H9 (cell line): ENCODE measurements around the gene SARNP. TPM values are rescaled to one million over a fixed set of nuclear protein-coding genes. Genes with fewer than 3 reads are reported as not detected.
A peak's percentile ranks its signal among the peaks of the same experiment; 100 is the strongest.

ENCODE experiments used
- DNase-seq: peaks from one replicate; pipeline ENCODE4 v3.0.0-alpha.2; 2017
- H2AFZ ChIP-seq: one replicate; pipeline ENCODE4 v1.6.1; 2013; ENCODE audit warnings: mild to moderate bottlenecking, low read length, control low read depth, moderate library complexity
- H2AK5ac ChIP-seq: 2 replicates; pipeline ENCODE4 v1.6.1; 2013; ENCODE audit warnings: low read length, control low read depth, mixed read lengths; ENCODE audit not compliant: insufficient read length
- H2BK120ac ChIP-seq: one replicate; pipeline ENCODE4 v1.6.1; 2013; ENCODE audit warnings: low read depth, mild to moderate bottlenecking, low read length, control low read depth, inconsistent platforms; ENCODE audit not compliant: poor library complexity, severe bottlenecking
- H2BK12ac ChIP-seq: 2 replicates; pipeline ENCODE4 v1.6.1; 2013; ENCODE audit warnings: low read length, control low read depth, mixed read lengths, low read depth; ENCODE audit not compliant: insufficient read length
- H2BK15ac ChIP-seq: 2 replicates; pipeline ENCODE4 v1.6.1; 2013; ENCODE audit warnings: low read depth, low read length, control low read depth
- H2BK20ac ChIP-seq: one replicate; pipeline ENCODE4 v1.6.1; 2013; ENCODE audit warnings: low read depth, mild to moderate bottlenecking, low read length, control low read depth, inconsistent platforms; ENCODE audit not compliant: poor library complexity, severe bottlenecking
- H2BK5ac ChIP-seq: 2 replicates; pipeline ENCODE4 v1.6.1; 2013; ENCODE audit warnings: low read length, control low read depth, mixed read lengths; ENCODE audit not compliant: insufficient read length
- H3K14ac ChIP-seq: 2 replicates; pipeline ENCODE4 v1.6.1; 2013; ENCODE audit warnings: low read length, control low read depth; ENCODE audit not compliant: insufficient read depth
- H3K18ac ChIP-seq: 2 replicates; pipeline ENCODE4 v1.6.1; 2013; ENCODE audit warnings: low read depth, mild to moderate bottlenecking, mixed read lengths, low read length, control low read depth; ENCODE audit not compliant: insufficient read length
- H3K23ac ChIP-seq: 2 replicates; pipeline ENCODE4 v1.6.1; 2013; ENCODE audit warnings: low read length, control low read depth, mixed read lengths, low read depth; ENCODE audit not compliant: insufficient read length
- H3K23me2 ChIP-seq: 2 replicates; pipeline ENCODE4 v1.6.1; 2013; ENCODE audit warnings: low read depth, mild to moderate bottlenecking, mixed read lengths, low read length, control low read depth; ENCODE audit not compliant: insufficient read length, poor library complexity, severe bottlenecking
- H3K27ac ChIP-seq: 2 replicates; pipeline ENCODE4 v1.5.1; 2013; ENCODE audit warnings: low read length, control low read depth, mixed read lengths, low read depth; ENCODE audit not compliant: insufficient read length
- H3K27me3 ChIP-seq: 2 replicates; pipeline ENCODE4 v1.6.1; 2013; ENCODE audit warnings: low read length, control low read depth, inconsistent platforms; ENCODE audit not compliant: insufficient read depth
- H3K4ac ChIP-seq: 2 replicates; pipeline ENCODE4 v1.6.1; 2013; ENCODE audit warnings: low read depth, mild to moderate bottlenecking, control low read depth, inconsistent platforms, low read length, moderate library complexity
- H3K4me1 ChIP-seq: 2 replicates; pipeline ENCODE4 v1.6.1; 2013; ENCODE audit warnings: low read length, control low read depth, inconsistent platforms; ENCODE audit not compliant: insufficient read depth
- H3K4me2 ChIP-seq: 2 replicates; pipeline ENCODE4 v1.6.1; 2013; ENCODE audit warnings: low read length, control low read depth, mixed read lengths; ENCODE audit not compliant: insufficient read length, insufficient read depth
- H3K56ac ChIP-seq: 2 replicates; pipeline ENCODE4 v1.6.1; 2013; ENCODE audit warnings: low read depth, mild to moderate bottlenecking, mixed read lengths, low read length, control low read depth; ENCODE audit not compliant: insufficient read length
- H3K79me1 ChIP-seq: 2 replicates; pipeline ENCODE4 v1.6.1; 2013; ENCODE audit warnings: low read depth, mild to moderate bottlenecking, moderate library complexity, low read length, control low read depth, inconsistent platforms; ENCODE audit not compliant: insufficient read depth, poor library complexity, severe bottlenecking
- H3K79me2 ChIP-seq: 2 replicates; pipeline ENCODE4 v1.6.1; 2013; ENCODE audit warnings: low read length, control low read depth, inconsistent platforms; ENCODE audit not compliant: insufficient read depth
- H3K9ac ChIP-seq: 2 replicates; pipeline ENCODE4 v1.6.1; 2013; ENCODE audit warnings: low read length, control low read depth, mixed read lengths; ENCODE audit not compliant: insufficient read length; ENCODE audit errors: extremely low read depth
- H3K9me3 ChIP-seq: one replicate; pipeline ENCODE4 v1.6.1; 2013; ENCODE audit warnings: low read depth, low read length, inconsistent platforms; ENCODE audit not compliant: control insufficient read depth
- H3T11ph ChIP-seq: one replicate; pipeline ENCODE4 v1.6.1; 2013; ENCODE audit warnings: mild to moderate bottlenecking, low read length, control low read depth, inconsistent platforms
- H4K20me1 ChIP-seq: one replicate; pipeline ENCODE4 v1.6.1; 2013; ENCODE audit not compliant: control insufficient read depth, insufficient read length, insufficient read depth
- H4K5ac ChIP-seq: 2 replicates; pipeline ENCODE4 v1.6.1; 2013; ENCODE audit warnings: low read depth, mild to moderate bottlenecking, mixed read lengths, low read length, control low read depth; ENCODE audit not compliant: insufficient read length
- H4K8ac ChIP-seq: replicated peaks from 2 replicates; pipeline ENCODE4 v1.6.1; 2013; ENCODE audit warnings: low read length, control low read depth, mixed read lengths, low read depth; ENCODE audit not compliant: insufficient read length
- H4K91ac ChIP-seq: 2 replicates; pipeline ENCODE4 v1.6.1; 2013; ENCODE audit warnings: low read depth, mild to moderate bottlenecking, moderate library complexity, mixed read lengths, low read length, control low read depth; ENCODE audit not compliant: insufficient read length
- H3K27ac Mint-ChIP-seq, 3 experiments: 2 replicates in 2 of 3; 3 replicates in 1 of 3; pipeline ENCODE4 v1.8.0; 2020 to 2021; ENCODE audit warnings: mixed read lengths in 3 of 3, mild to moderate bottlenecking in 1 of 3, moderate library complexity in 1 of 3
- H3K27me3 Mint-ChIP-seq: 2 replicates; pipeline ENCODE4 v1.8.0; 2021; ENCODE audit warnings: low read depth, mild to moderate bottlenecking, moderate library complexity, mixed read lengths
- H3K36me3 Mint-ChIP-seq, 3 experiments: 2 replicates in 2 of 3; 3 replicates in 1 of 3; pipeline ENCODE4 v1.8.0; 2020 to 2021; ENCODE audit warnings: low read depth in 3 of 3, mixed read lengths in 3 of 3; ENCODE audit not compliant: insufficient read depth in 1 of 3
- H3K4me1 Mint-ChIP-seq, 2 experiments: 2 replicates each; pipeline ENCODE4 v1.8.0; 2020; ENCODE audit warnings: mixed read lengths in 2 of 2
- H3K4me3 Mint-ChIP-seq, 2 experiments: 2 replicates in 1 of 2; 3 replicates in 1 of 2; pipeline ENCODE4 v1.8.0; 2020 to 2021; ENCODE audit warnings: mild to moderate bottlenecking in 2 of 2, mixed read lengths in 2 of 2, moderate library complexity in 1 of 2
- H3K9me3 Mint-ChIP-seq, 2 experiments: 2 replicates in 1 of 2; 3 replicates in 1 of 2; pipeline ENCODE4 v1.8.0; 2020; ENCODE audit warnings: mild to moderate bottlenecking in 2 of 2, mixed read lengths in 2 of 2, moderate library complexity in 1 of 2
- WGBS: extraction: QIAGEN DNeasy Blood & Tissue Kit; methylation state at CpG from one replicate; pipeline ENCODE4 v1.1.7; 2013; ENCODE audit warnings: missing lambda C conversion rate, low lambda C conversion rate, mixed read lengths; ENCODE audit not compliant: insufficient read length; ENCODE audit errors: extremely low coverage; 5-methylcytosine and 5-hydroxymethylcytosine counted together
- total RNA-seq: library from RNA; stranded (reverse); gene quantifications from 2 replicates; pipeline ENCODE4 v1.2.1, GENCODE V29; 2021
- TF ChIP-seq, protein P1 (sequence below): fragments of 200-600 bp; sonication (generic); conservative IDR thresholded peaks from 3 replicates; pipeline ENCODE4 v1.8.0; 2021; ENCODE audit warnings: antibody characterized with exemption, mild to moderate bottlenecking

The SARNP gene
- total RNA-seq, 1 experiment from 2014 or later = 127 TPM

DNA sequence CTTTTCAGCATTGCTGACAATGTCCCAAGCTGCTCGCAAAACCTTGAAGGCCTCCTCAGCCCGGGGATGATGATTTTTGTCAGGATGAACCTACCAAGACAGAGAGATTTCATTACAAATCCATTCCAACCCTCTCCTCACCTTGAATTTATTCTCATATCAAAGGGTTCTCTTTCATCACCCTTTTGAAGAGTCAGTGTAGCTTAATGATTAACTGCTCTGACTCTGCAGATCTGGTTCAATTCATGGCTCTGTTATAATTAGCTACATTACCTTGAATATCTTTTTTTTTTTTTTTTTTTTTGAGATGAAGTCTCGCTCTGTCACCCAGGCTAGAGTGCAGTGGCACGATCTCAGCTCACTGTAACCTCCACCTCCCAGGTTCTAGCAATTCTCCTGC lies 5.9 kb upstream of the SARNP start:
- no peak overlapping the region for H3K56ac ChIP-seq
- no peak overlapping the region for H3K4ac ChIP-seq
- peaks cover 2% of the 10 kb centered on the region; the same call in 1 of the 2 replicates for H3K79me2 ChIP-seq
- H3K4me1 ChIP-seq = no peaks in the 10 kb centered on the region
- H3K18ac ChIP-seq = no peak overlapping the region
- H3K23me2 ChIP-seq = peaks cover 6% of the 10 kb centered on the region
- H2AK5ac ChIP-seq = no peak overlapping the region
- Mint-ChIP-seq H3K27ac (peak overlapping the region in 1 of 3 experiments; percentile 29; a peak in 2 of 7 replicates), H3K36me3 (peaks cover 31 to 65% (median 60%) of the 10 kb centered on the region in 3 experiments; a peak in 6 of 7 replicates), H3K4me1 (peaks cover 37 to 38% of the 10 kb centered on the region in 2 experiments), H3K4me3 (no peak overlapping the region; a peak in 1 of 5 replicates), H3K9me3 (no peaks in the 10 kb centered on the region), H3K27me3 (no peaks in the 10 kb centered on the region)
- H3K23ac ChIP-seq = no peak overlapping the region
- no peak overlapping the region for H2BK12ac ChIP-seq
- no peak overlapping the region for H2BK5ac ChIP-seq
- H2BK120ac ChIP-seq = no peak overlapping the region
- H2BK20ac ChIP-seq = no peak overlapping the region
- H2BK15ac ChIP-seq = no peak overlapping the region
- no peak overlapping the region for H3T11ph ChIP-seq
- no peak overlapping the region for H2AFZ ChIP-seq
- H3K79me1 ChIP-seq = peaks cover 2% of the 10 kb centered on the region
- H4K8ac ChIP-seq = no peak overlapping the region
- no peak overlapping the region for H3K27ac ChIP-seq
- no peaks in the 10 kb centered on the region for H4K20me1 ChIP-seq
- no peak overlapping the region for H3K4me2 ChIP-seq
- H3K14ac ChIP-seq = no peak overlapping the region
- no peak overlapping the region for H4K5ac ChIP-seq
- no peak overlapping the region for H4K91ac ChIP-seq
- no peaks in the 10 kb centered on the region for H3K9me3 ChIP-seq
- TF ChIP-seq, protein P1, sequence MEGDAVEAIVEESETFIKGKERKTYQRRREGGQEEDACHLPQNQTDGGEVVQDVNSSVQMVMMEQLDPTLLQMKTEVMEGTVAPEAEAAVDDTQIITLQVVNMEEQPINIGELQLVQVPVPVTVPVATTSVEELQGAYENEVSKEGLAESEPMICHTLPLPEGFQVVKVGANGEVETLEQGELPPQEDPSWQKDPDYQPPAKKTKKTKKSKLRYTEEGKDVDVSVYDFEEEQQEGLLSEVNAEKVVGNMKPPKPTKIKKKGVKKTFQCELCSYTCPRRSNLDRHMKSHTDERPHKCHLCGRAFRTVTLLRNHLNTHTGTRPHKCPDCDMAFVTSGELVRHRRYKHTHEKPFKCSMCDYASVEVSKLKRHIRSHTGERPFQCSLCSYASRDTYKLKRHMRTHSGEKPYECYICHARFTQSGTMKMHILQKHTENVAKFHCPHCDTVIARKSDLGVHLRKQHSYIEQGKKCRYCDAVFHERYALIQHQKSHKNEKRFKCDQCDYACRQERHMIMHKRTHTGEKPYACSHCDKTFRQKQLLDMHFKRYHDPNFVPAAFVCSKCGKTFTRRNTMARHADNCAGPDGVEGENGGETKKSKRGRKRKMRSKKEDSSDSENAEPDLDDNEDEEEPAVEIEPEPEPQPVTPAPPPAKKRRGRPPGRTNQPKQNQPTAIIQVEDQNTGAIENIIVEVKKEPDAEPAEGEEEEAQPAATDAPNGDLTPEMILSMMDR = no peak
- no peak overlapping the region for H3K9ac ChIP-seq
- WGBS = no CpG with 5 or more reads among the region's 4 CpGs
- H3K27me3 ChIP-seq = no peaks in the 10 kb centered on the region
- DNase-seq = no peak
